SK-N-SH (cell line): ENCODE measurements around the gene SLC47A2. TPM values are rescaled to one million over a fixed set of nuclear protein-coding genes. Genes with fewer than 3 reads are reported as not detected.

Source experiments
- CTCF ChIA-PET: fragments of 300-600, 350-600 bp; formaldehyde crosslinking; extraction: SDS; loops from one replicate; lab custom pipeline; 2021; lab: Yijun Ruan, JAX
- POLR2A ChIA-PET: fragments of 350-600 bp; sonication (Branson Sonifier 250); formaldehyde crosslinking; extraction: SDS; loops from one replicate; lab custom pipeline; 2020; ENCODE audit warnings: antibody characterized with exemption, inconsistent platforms; lab: Yijun Ruan, JAX
- DNase-seq: peaks from one replicate; pipeline ENCODE4 v3.0.0; 2012
- H2AFZ ChIP-seq: fragments of 200-600 bp; sonication (generic); 2 replicates; pipeline ENCODE4 v1.8.1; 2016; ENCODE audit warnings: antibody characterized with exemption, mild to moderate bottlenecking, low read depth
- H3F3A ChIP-seq: fragments of 200-600 bp; sonication (generic); replicated peaks from 2 replicates; pipeline ENCODE3; 2016; ENCODE audit warnings: antibody characterized with exemption, mild to moderate bottlenecking; ENCODE audit not compliant: insufficient read depth
- H3K27ac ChIP-seq, 2 experiments: fragments of 200-500 bp in 1 of 2; fragments of 200-600 bp in 1 of 2; sonication (Bioruptor generic) in 1 of 2; sonication (generic), shearing (Covaris generic) in 1 of 2; 2 replicates each; pipeline versions ENCODE4 v1.5.1 to v1.6.1; 2014 to 2016; ENCODE audit warnings: low read depth in 2 of 2, inconsistent platforms in 1 of 2, low read length in 1 of 2, mild to moderate bottlenecking in 1 of 2, mixed read lengths in 1 of 2
- H3K27me3 ChIP-seq: fragments of 200-600 bp; sonication (generic), shearing (Covaris generic); 2 replicates; pipeline ENCODE4 v1.6.1; 2016; ENCODE audit warnings: mixed run types; ENCODE audit not compliant: insufficient read depth
- H3K36me3 ChIP-seq, 2 experiments: fragments of 200-500 bp in 1 of 2; fragments of 200-600 bp in 1 of 2; sonication (Bioruptor generic) in 1 of 2; sonication (generic) in 1 of 2; replicated peaks in 1 of 2; 2 replicates each; pipeline versions ENCODE3 to v1.5.1; 2014 to 2016; ENCODE audit warnings: low read length in 1 of 2, mild to moderate bottlenecking in 1 of 2; ENCODE audit not compliant: insufficient read depth in 2 of 2, control insufficient read depth in 1 of 2
- H3K4me1 ChIP-seq, 2 experiments: fragments of 200-500 bp in 1 of 2; fragments of 200-600 bp in 1 of 2; sonication (Bioruptor generic) in 1 of 2; sonication (generic), shearing (Covaris generic) in 1 of 2; 2 replicates each; pipeline versions ENCODE4 v1.5.1 to v1.6.1; 2014 to 2016; ENCODE audit warnings: low read depth in 1 of 2, low read length in 1 of 2, mixed run types in 1 of 2; ENCODE audit not compliant: insufficient read depth in 2 of 2, control insufficient read depth in 1 of 2
- H3K4me2 ChIP-seq: fragments of 200-600 bp; sonication (generic), shearing (Covaris generic); 2 replicates; pipeline ENCODE4 v1.6.1; 2017; ENCODE audit warnings: mixed run types
- H3K4me3 ChIP-seq, 2 experiments: fragments of 200-500 bp in 1 of 2; fragments of 200-600 bp in 1 of 2; sonication (Bioruptor generic) in 1 of 2; sonication (generic), shearing (Covaris generic) in 1 of 2; 2 replicates each; pipeline versions ENCODE4 v1.5.1 to v1.8.1; 2014 to 2016; ENCODE audit warnings: low read depth in 2 of 2, inconsistent platforms in 1 of 2, low read length in 1 of 2, mild to moderate bottlenecking in 1 of 2, mixed read lengths in 1 of 2, moderate library complexity in 1 of 2
- H3K79me2 ChIP-seq: fragments of 200-600 bp; sonication (generic); 2 replicates; pipeline ENCODE4 v1.8.1; 2017; ENCODE audit warnings: mild to moderate bottlenecking; ENCODE audit not compliant: insufficient read depth
- H3K9ac ChIP-seq: fragments of 200-600 bp; sonication (generic); 2 replicates; pipeline ENCODE4 v1.6.1; 2017; ENCODE audit warnings: mixed run types
- H3K9me2 ChIP-seq: fragments of 200-600 bp; sonication (generic); 2 replicates; pipeline ENCODE4 v1.6.1; 2017; ENCODE audit warnings: mixed run types
- H3K9me3 ChIP-seq: fragments of 200-600 bp; sonication (generic); 2 replicates; pipeline ENCODE4 v1.6.1; 2017; ENCODE audit warnings: mixed run types, mild to moderate bottlenecking, moderate library complexity
- H4K20me1 ChIP-seq: fragments of 200-600 bp; sonication (generic); 2 replicates; pipeline ENCODE4 v1.6.1; 2017; ENCODE audit warnings: mild to moderate bottlenecking, mixed run types; ENCODE audit not compliant: insufficient read depth
- CHD2 ChIP-seq: fragments of 150-350 bp; IDR thresholded peaks from 2 replicates; pipeline ENCODE4 v1.6.1; 2018; ENCODE audit warnings: low read length; ENCODE audit not compliant: partially characterized antibody
- ELF1 ChIP-seq: IDR thresholded peaks from 2 replicates; pipeline ENCODE4 v1.4.0; 2012
- GABPA ChIP-seq: IDR thresholded peaks from 2 replicates; pipeline ENCODE4 v1.4.0; 2012; ENCODE audit warnings: low read depth, mild to moderate bottlenecking
- JUND ChIP-seq: IDR thresholded peaks from 2 replicates; pipeline ENCODE4 v1.4.0; 2012
- PBX3 ChIP-seq: IDR thresholded peaks from 2 replicates; pipeline ENCODE4; 2012
- POLR2AphosphoS5 ChIP-seq: IDR thresholded peaks from 2 replicates; pipeline ENCODE4 v1.6.1; 2012; ENCODE audit warnings: low read depth, low read length
- RCOR1 ChIP-seq: fragments of 150-350 bp; IDR thresholded peaks from 2 replicates; pipeline ENCODE4 v1.6.1; 2017; ENCODE audit warnings: antibody characterized with exemption, low read length
- RXRA ChIP-seq: IDR thresholded peaks from 2 replicates; pipeline ENCODE4 v1.4.0; 2012; ENCODE audit warnings: low read depth, mild to moderate bottlenecking, borderline replicate concordance
- SIN3A ChIP-seq: IDR thresholded peaks from 2 replicates; pipeline ENCODE4 v1.6.1; 2012; ENCODE audit warnings: low read depth, mild to moderate bottlenecking, low read length, moderate library complexity, borderline replicate concordance
- SMC3 ChIP-seq: IDR thresholded peaks from 2 replicates; pipeline ENCODE4 v1.6.1; 2012; ENCODE audit warnings: low read depth, low read length, improper control_type of control experiment
- TAF1 ChIP-seq: IDR thresholded peaks from 2 replicates; pipeline ENCODE4 v1.6.1; 2012; ENCODE audit warnings: low read depth, mild to moderate bottlenecking, low read length, moderate library complexity, borderline replicate concordance
- USF1 ChIP-seq: IDR thresholded peaks from 2 replicates; pipeline ENCODE4 v1.4.0; 2012; ENCODE audit warnings: low read depth, borderline replicate concordance
- USF2 ChIP-seq: fragments of 150-350 bp; IDR thresholded peaks from 2 replicates; pipeline ENCODE4 v1.6.1; 2017; ENCODE audit warnings: antibody characterized with exemption, low read length, low read depth, borderline replicate concordance
- YY1 ChIP-seq: IDR thresholded peaks from 2 replicates; pipeline ENCODE4 v1.4.0; 2012; ENCODE audit warnings: low read depth, mild to moderate bottlenecking
- WGBS: methylation state at CpG from one replicate; pipeline ENCODE4 v1.1.6; 2017; ENCODE audit warnings: low lambda C conversion rate; 5-methylcytosine and 5-hydroxymethylcytosine counted together
- polyA plus RNA-seq, 3 experiments: library from polyadenylated mRNA; depleted of rRNA; stranded (reverse); fragments of >200 nt; gene quantifications; 2 replicates each; pipeline ENCODE4 v1.2.3, GENCODE V29; 2012
- TF ChIP-seq, protein P1 (sequence below): fragments of 200-600 bp; sonication (generic); IDR thresholded peaks from 2 replicates; pipeline ENCODE4 v1.6.1; 2017; ENCODE audit warnings: antibody characterized with exemption, mild to moderate bottlenecking, moderate library complexity
- TF ChIP-seq, protein P2 (sequence below): fragments of 150-350 bp; IDR thresholded peaks from 2 replicates; pipeline ENCODE4 v1.6.1; 2016; ENCODE audit warnings: mild to moderate bottlenecking, low read depth, low read length

Gene SLC47A2
- polyA plus RNA-seq, 1 of the 3 experiments (the other 2 are of a cell fraction): not detected

DNA sequence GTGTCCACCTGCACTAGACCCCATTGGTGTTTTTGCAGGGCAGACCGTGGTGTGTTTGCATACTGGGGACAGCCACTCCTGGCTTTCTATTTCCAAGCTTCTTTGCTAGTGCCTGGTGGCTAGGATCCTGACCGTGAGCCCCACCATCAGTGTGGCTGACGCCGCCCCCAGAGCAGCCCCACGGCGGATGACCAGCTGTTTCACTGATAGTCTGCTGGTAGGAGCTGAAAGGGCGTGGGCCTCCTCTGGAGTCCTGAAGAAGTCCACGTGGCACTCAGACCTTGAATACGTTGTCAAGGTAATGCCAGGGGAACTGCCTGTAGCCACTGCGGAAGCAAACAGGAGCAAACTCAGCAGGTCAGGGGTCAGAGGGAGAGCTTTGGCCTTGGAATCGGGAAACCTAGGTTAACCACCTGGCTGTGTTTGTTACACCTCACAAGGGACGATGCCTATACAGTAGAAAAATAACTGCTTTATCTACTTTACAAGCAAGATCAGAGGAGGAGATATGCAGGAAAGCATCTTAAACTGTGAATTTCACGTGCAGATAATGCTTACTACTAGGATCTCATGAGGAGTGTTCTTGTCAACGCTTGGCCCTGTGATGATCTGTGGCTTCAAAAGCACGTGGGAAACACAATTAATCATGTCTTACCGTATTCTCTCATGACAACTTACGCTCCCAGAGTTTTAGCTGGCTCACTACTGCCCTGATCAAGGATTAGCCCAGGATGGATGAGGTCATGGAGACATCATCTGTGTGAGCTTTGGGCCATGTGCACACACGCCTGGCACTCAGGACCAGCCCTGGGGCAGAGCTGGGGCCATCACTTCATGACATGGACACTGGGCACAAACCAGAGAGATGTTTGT, 37.6 kb downstream of the SLC47A2 start:
- no peak overlapping the region for H3K9ac ChIP-seq
- H3K9me3 ChIP-seq: no peaks in the 10 kb centered on the region
- no peaks in the 10 kb centered on the region for H3K4me1 ChIP-seq
- TF ChIP-seq, protein P1, sequence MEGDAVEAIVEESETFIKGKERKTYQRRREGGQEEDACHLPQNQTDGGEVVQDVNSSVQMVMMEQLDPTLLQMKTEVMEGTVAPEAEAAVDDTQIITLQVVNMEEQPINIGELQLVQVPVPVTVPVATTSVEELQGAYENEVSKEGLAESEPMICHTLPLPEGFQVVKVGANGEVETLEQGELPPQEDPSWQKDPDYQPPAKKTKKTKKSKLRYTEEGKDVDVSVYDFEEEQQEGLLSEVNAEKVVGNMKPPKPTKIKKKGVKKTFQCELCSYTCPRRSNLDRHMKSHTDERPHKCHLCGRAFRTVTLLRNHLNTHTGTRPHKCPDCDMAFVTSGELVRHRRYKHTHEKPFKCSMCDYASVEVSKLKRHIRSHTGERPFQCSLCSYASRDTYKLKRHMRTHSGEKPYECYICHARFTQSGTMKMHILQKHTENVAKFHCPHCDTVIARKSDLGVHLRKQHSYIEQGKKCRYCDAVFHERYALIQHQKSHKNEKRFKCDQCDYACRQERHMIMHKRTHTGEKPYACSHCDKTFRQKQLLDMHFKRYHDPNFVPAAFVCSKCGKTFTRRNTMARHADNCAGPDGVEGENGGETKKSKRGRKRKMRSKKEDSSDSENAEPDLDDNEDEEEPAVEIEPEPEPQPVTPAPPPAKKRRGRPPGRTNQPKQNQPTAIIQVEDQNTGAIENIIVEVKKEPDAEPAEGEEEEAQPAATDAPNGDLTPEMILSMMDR: no peak
- TF ChIP-seq SMC3 (no peak), RXRA (no peak), TAF1 (no peak), PBX3 (no peak), YY1 (no peak), ELF1 (no peak), POLR2AphosphoS5 (no peak), RCOR1 (no peak), USF1 (no peak), JUND (no peak), USF2 (no peak), SIN3A (no peak), GABPA (no peak), CHD2 (no peak)
- TF ChIP-seq, protein P2, sequence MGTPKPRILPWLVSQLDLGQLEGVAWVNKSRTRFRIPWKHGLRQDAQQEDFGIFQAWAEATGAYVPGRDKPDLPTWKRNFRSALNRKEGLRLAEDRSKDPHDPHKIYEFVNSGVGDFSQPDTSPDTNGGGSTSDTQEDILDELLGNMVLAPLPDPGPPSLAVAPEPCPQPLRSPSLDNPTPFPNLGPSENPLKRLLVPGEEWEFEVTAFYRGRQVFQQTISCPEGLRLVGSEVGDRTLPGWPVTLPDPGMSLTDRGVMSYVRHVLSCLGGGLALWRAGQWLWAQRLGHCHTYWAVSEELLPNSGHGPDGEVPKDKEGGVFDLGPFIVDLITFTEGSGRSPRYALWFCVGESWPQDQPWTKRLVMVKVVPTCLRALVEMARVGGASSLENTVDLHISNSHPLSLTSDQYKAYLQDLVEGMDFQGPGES: no peak
- no peaks in the 10 kb centered on the region for H3K79me2 ChIP-seq
- no peak overlapping the region for H3K27ac ChIP-seq
- H3K9me2 ChIP-seq: no peaks in the 10 kb centered on the region
- POLR2A ChIA-PET: no interaction called here
- no peak overlapping the region for H2AFZ ChIP-seq
- DNase-seq: no peak
- no peaks in the 10 kb centered on the region for H3K27me3 ChIP-seq
- peaks cover 0 to 16% of the 10 kb centered on the region in 2 experiments for H3K36me3 ChIP-seq
- no peak overlapping the region for H3K4me2 ChIP-seq
- H3K4me3 ChIP-seq: no peak overlapping the region
- 90% methylated on average over 11 of the region's 18 CpGs for WGBS
- CTCF ChIA-PET: interaction anchor here (1.0 to 1.2 kb wide), 2 partner anchors 88 to 316 kb away, joined by 3 read pairs; partner anchors contain the start of gene B9D1
- H3F3A ChIP-seq: no peaks in the 10 kb centered on the region
- H4K20me1 ChIP-seq: no peaks in the 10 kb centered on the region
